G401.6 (cell line): ENCODE results near the gene FAS.

Source experiments
- FAIRE-seq: peaks from 2 replicates; lab custom pipeline; 2012; peaks lifted over from hg19 to GRCh38; lab: Jason Lieb, UNC

The FAS gene

DNA sequence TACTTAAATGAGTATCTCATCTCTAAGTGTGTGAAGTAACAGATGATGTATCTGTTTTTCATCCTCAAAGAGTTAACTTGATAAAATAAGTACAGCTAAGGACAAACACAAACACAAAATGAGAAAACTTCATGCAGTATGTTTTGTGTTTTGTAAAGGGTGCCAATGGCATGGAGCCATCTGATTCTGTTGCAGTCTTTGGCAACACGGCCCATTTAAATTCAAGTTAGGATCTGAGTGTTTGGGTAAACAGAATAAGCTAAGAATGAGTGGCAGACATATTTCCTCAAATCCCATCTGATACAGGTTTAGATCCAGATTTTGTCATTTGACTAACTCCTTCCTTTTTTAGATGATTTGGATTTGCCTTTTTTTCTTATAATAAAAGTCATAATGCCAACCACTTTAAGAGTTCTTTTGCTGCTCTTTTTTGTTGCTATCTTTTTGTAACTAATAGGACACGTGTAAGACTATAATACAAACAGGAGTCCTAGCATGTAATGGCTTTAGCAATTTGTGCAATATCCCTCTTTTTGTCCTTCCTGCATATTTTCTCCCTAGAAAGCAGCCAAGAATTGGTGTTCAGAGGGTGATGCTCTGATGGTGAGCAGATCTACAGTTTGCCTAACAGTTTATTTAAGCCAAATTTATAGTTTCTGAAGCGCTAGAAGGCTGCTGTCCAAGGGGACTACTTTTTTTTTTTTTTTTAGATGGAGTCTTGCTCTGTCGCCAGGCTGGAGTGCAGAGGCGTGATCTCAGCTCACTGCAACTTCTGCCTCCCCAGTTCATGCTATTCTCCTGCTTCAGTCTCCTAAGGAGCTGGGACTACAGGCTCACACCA lies 19.2 kb upstream of the FAS start:
- no peak for FAIRE-seq

DNA sequence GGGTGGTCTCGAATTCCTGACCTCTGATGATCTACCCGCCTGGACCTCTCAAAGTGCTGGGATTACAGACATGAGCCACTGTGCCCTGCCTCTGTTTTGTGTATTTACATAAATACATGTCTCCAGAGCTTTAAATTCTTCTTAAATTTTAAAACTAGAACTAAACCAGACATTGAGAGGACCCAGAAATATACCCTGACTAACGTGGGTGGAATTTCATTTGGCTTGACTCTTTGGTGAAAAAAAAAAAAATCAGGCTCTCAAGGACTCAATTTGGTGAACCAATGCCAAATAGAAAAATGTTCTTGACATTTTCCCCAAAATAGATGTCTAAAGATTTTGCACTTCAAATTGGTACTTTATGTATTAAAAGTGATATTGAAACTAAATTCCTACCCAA lies 16.6 kb upstream of the FAS start:
- FAIRE-seq, result no peak

DNA sequence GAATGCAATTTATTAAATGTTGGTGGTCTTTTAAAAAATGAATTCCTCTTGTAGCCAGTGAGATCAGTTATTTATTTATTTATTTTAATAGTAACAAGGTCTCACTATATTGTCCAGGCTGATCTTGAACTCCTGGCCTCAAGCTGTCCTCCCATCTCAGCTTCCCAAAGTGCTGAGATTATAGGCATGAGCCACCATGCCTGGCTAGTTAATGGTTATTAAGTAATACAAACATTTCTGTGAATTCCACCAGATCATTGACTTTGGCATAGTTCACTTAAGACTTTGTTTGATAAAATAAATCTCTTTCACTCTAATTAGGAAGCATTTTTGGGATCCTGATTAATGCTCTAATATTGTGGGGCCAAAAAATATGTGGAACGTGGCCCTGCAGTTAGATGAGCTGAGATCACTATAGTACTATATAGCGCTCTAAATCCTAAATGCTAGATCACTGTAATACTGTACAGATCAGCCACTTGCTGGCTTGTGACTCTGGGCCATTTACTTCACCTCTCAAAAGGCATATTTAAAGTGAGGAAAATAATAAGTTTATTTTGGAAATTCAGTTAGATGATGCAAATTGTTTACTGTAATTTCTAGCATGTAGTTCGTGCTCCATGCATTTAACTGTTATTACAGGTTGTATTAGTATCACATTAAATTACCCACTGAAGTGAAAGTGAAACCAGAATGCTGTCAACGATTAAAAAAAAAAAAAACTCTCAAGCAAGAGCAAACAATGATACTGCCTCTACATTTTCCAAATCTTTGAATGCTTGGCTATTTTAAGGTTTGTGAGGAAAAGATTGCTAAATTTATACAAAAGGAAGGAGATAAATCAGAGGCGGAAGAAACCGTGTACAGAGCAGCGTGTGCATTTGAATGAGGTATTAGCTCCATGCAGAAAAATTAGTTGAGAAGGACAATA lies 15.9 kb upstream of the FAS start:
- no peak for FAIRE-seq

DNA sequence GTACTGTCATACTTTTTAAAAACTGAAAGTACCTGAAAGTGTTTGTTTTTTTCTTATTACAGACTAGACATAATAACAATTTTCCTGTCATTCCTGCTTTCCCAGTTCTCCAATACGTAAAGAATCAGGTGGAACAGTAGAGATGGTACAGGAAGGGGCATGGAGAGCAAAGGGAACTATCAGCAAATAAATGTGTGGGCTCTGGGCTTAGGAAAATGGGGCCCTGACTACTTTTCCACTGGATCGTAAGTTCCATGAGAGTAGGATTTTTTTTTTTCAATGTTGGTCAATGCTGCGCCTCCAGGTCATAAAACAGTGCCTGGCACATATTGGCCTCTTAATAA lies 15.2 kb upstream of the FAS start:
- FAIRE-seq, result no peak

DNA sequence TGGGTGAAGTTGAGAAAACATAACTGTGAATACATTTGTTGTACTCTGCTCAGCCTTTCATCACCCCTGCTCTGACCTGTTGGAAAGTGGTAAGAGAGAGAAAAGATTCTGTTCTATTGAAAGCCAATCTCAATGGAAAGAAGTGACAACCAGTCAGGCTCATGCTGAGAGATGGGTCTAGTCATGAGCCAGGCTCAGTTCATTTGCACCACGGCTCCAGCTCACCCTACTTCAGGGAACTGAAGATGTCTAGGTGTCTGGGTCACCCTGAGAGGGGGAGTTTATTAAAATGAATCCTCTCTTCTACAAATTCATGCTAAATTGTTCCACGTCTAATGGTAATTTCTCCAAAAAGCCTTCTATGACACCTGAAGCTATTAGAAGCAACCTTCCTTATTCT lies 12.1 kb upstream of the FAS start:
- FAIRE-seq, result no peak

DNA sequence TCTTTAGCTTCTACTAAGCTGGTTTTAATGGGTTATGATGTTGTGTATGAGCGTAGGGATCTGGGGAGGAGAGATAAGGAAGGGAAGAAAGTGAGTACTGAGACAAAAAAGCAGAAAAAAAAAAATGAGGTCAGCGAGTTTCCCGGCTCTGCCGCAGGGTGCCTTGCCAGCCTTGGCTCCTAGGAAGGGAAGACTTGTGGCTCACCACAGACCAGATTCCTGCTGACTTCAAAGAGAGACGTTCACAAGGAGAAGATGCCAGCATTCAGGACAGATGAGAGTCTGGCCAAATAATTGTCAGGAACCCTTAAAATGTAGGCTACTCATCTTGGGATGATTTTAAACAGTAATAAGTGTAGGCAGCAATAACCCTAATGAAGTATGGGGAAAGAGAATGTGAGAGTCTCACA lies 11.4 kb upstream of the FAS start:
- no peak for FAIRE-seq

DNA sequence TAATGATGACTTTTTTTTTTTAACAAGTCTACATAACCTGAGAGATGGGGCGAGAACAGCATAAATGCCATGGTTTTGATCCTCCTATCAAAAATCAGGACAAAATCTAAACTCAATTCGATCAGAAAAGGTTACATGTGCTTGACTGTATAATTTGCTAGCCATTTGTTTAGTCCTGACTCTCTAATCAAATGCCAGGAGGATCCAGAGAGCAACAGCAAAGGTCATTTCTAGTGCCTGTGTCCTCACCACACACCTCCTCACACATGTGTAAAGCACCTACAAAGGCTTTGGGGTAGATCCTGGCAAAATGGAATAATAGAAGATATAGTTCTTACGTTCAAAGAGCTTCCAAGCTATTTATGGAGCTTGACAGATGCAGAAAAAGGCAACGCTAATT lies 11.0 kb upstream of the FAS start:
- FAIRE-seq, result no peak

DNA sequence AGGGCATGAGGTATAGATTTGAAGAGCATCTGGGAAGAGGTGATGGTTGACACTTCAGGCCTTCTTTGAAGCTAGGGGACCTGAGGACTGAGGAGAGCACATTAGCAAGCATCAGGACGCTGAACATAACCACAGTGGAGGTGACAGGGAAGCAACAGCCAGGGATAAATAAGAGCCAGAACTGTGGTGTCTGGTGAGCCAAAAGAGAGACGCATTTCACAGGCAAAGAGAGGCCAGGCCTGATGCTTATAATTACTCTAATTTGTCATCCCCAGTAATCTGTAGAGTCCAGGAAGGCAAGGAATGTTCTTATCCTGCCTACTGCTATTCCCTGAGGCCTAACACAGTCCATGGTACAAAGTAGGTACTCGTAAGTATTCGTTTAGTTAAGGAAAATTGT lies 10.4 kb upstream of the FAS start:
- no peak for FAIRE-seq

DNA sequence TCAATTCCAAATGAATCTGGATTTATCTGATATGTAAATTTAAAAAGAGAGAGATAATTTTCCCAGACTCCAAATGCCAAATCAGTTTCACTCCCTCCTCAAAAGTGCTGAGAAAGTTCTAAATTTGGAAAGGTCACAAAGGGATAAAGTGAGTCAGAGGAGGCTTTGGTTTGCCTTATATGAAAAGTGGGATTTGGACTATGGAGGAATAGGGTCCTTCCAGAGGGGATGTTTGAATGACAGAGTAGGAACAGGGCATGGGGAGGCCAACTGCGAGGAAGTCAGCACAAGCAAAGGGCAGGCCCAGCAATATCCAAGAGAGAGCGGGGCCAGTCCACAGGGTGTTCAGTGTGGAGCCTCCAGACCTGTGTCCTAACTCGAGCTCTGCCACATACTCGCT lies 9.8 kb upstream of the FAS start:
- FAIRE-seq, result no peak

DNA sequence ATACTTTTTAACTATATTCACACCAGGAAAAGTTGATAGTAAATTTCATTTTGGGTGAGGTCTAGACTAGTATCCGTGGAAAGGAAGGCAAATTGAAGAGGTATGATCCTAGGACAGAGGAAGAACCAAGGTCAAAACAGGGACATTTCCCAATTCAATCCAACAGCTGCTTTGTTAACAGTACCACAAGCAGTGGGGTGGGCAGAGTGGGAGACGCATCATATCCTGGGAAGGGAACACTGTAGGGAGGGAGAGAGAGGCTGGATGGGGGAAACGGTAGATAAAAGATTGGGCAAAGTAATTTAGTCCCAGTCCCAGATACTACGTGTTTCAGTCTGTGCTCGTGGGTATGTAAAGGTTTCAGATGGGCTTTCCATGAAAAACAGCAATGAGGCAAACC lies 9.2 kb upstream of the FAS start:
- no peak for FAIRE-seq

DNA sequence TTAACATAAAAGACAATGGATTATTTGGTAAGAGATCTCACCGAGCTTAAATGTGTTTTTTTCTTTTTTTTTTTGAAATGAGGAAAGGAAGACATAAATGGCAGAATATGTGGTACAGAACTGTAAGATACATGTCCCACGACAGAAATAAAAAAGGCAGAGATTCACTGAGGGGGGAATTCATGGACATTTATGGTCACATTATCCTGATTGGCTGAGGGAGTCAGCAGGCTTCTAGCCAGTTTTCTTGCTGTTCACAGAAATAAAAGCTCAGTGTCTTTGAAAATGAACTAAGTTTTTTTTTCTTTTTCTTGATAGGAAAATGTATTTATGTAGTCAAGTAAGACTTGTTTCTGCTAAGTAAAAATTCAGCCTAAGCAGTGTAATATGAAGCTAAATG lies 8.2 kb upstream of the FAS start:
- no peak for FAIRE-seq

DNA sequence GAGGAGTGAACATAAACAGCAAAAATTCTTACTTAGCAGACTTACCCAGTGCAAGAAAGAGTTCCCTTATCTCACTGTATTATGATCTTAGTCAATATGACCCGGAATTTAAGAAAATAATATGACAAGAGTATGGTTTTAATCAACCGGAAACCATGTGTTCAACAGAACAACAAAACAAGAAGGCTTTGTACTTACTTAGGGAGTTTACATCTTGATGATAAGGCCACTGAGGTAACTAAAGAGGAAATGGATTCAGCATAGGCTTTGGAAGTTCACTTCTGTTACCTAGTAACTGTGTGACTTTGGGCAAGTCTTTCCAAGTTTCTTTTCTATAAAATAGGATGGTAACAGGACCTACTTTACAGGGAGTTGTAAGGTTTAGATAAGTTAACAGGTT lies 7.4 kb upstream of the FAS start:
- no peak for FAIRE-seq

DNA sequence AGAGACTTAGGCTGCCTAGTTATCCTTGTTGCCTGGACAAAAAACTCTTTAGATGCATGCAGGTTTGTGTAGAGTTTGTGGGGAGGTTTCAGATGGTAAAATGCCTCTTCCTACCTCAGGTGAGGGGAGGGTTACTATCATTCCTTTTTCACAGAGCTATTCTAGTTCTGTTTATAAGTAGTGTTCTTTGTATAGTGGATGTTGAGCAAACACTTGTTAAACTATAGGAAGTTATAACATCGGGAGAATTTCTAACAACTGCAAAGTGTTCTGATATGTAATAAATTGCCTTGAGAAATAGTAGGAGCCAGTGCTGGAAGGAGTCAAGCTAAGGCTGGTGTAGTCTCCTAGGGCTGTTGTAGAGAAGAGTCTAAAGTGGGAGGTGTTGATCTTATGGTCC lies 6.7 kb upstream of the FAS start:
- no peak for FAIRE-seq

DNA sequence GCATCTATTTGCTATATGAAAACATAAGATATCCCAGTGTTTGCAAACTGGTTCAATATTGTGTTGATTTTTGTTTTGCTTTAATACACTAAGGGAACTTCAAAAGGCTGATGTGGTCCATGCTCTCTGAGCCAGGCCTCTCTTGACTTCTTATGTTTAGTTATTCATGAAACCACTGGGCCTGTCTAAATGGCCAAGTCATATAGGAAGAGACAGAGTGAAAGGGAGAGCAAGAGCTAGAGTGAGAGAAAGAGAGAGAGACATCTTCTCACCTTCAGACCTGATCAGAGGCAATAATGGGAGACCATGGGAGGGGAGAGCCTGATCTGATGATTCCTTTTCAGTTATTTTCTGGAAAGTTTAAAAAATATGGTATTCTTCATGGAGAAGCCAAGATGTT lies 6.1 kb upstream of the FAS start:
- no peak for FAIRE-seq

DNA sequence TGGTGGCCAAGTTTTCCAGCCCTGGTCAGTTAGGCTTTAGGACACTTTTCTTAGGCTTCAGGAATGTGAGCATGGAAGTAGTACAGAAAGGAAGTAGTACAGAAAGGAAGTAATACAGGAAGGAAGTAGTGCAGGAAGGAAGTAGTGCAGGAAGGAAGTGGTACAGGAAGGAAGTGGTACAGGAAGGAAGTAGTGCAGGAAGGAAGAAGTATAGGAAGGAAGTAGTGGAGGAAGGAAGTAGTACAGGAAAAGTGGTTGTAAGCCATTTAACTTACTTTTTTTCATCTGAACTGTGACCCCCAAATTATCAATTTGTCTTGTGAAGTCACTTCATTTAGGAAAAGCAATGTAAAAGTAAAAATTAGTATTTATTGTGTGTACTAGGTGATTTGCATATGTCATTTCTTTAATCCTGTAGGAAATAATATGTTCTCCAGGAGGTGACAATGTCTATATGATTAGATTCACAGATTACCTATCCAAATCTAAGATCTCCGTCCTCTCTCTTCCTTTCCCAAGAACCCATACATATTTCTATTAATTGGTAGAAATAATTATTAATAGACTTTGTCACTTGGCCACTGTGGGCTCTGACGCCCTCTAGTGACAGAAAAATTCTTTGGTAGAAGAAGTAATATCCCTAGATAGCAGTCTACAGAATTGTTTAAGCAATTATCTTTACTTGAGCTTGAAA lies 3.9 kb upstream of the FAS start:
- FAIRE-seq, result peak; percentile 51

DNA sequence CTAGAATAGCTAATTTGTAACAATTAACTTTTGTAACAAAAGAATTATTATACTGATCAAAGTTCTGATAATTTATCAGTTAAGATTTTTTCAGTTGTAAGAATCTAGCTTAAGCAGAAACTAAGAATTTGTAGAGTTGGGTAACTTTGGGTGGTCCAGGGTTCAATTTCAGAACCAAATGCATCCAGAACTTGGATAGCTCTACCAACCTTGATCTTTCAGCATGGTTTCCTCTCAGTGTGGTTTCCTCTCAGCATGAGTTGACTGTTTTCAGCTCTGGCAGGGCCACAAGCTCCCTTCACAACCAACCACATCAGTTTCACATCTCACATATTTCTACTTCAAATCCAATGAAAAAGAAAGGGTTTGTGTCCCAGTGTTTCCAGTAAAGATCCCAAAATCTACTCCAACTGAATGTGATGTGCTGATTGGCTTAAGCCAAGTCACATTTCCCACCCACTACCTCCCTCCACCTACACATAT lies 3.3 kb upstream of the FAS start:
- no peak for FAIRE-seq

DNA sequence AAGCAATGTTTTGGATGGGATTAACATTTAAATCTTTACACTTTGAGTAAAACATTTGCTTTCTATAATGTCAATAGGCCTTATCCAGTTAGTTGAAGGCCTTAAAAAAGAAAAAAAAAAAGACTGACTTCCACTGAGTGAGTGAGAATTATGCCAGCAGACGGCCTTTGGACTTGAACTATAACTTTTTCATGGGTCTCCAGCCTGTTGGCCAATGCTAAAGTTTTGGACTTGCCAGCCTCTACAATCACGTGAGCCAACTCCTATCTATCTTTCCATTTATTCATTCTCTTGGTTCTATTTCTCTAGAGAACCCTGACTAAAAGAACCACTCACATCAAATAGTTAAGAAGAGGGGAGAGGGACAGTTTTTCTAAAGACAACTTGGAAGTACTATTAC lies 2.8 kb upstream of the FAS start:
- no peak for FAIRE-seq

DNA sequence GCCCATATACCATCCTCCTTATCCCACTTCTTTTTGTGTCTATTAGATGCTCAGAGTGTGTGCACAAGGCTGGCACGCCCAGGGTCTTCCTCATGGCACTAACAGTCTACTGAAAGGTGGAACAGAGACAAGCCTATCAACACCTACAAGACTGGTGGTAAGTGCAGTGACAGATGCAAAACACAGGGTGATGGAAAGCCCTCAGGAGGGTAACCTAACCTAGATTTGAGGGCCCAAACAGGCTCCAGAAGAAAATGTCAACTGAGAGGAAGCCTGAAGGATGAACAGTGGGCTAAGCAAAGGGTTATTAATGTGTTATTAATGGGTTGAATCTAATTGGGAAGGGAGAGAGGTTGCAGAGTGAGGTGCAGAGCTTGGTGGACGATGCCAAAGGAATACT lies 1.2 kb upstream of the FAS start:
- FAIRE-seq, result no peak

DNA sequence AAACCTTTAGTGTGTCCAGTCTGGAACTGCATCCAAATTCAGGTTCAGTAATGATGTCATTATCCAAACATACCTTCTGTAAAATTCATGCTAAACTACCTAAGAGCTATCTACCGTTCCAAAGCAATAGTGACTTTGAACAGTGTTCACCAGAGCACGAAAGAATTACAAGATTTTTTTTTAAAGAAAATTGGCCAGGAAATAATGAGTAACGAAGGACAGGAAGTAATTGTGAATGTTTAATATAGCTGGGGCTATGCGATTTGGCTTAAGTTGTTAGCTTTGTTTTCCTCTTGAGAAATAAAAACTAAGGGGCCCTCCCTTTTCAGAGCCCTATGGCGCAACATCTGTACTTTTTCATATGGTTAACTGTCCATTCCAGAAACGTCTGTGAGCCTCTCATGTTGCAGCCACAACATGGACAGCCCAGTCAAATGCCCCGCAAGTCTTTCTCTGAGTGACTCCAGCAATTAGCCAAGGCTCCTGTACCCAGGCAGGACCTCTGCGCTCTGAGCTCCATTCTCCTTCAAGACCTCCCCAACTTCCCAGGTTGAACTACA lies 694 bp upstream of the FAS start:
- FAIRE-seq, result no peak

DNA sequence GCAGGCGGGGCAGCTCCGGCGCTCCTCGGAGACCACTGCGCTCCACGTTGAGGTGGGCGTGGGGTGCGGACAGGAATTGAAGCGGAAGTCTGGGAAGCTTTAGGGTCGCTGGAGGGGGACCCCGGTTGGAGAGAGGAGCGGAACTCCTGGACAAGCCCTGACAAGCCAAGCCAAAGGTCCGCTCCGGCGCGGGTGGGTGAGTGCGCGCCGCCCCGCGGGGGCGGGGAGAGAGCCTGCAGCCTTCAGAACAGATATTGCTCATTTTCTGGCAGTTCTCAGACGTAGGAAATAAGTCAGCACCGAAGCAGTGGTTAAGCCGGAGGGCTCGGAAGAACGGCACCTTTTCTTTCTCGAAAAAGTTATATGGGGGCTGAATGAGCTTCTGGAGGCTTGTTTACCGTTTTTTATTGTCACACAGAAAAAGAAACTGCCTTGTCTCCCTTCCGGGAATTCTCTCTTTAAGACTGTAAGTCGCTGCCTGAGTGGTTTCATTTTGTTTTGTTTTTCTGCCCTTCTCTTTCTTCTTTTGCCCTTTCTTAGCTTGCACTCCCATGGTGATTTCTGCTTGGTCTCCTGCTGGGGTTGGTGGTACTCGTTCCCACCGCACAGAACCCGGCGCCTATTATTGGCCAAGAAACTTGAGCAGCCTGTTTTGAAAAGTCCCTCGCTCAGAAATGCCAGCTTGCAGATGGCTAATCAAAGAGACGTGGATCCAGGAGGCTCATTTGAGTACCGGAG lies 732 bp downstream of the FAS start:
- FAIRE-seq, result no peak

DNA sequence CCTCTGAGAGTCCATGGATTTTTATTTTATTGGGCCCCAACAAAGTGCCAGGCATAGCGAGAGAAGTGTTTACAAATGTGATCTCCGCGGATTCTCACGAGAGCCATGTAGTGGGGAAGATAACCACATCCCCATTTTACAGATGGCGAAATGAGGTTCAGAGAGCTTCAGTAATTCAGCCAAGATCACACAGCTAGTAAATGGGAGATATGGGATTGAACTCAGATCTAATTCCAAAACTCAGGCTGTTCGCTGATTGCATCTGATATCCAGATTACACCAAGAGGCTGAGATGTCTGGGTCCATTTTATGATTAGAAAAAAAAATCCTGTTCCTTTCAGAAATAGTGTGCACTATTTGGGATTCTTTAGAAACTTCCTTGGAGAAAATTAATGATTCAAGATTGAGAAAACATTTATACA lies 1.3 kb downstream of the FAS start:
- FAIRE-seq, result no peak
